HG03280 (cell line): ENCODE measurements around the gene ARID1A.
"Not testable (repeated sequence)": the region's sequence is repeated elsewhere in the genome, so short reads cannot be mapped to it uniquely, and the experiment has no call there.

Experiments used
- ATAC-seq: cut with Tn5 transposase; IDR thresholded peaks from one replicate; pipeline ENCODE4 v1.9.1; 2021; ENCODE audit warnings: mild to moderate bottlenecking, moderate library complexity; ENCODE audit not compliant: unreplicated experiment

ARID1A gene

GRCh38 chr1:26697978-26698849, 2.4 kb downstream of the ARID1A start:
- no peak for ATAC-seq

GRCh38 chr1:26700711-26701110, 4.9 kb downstream of the ARID1A start:
- ATAC-seq, result no peak

GRCh38 chr1:26701266-26701994, 5.6 kb downstream of the ARID1A start:
- no peak for ATAC-seq

GRCh38 chr1:26701995-26702679, 6.3 kb downstream of the ARID1A start:
- no peak for ATAC-seq

- ATAC-seq, result no peak
Measured at GRCh38 chr1:26702680-26703038, 6.8 kb downstream of the ARID1A start.

GRCh38 chr1:26703478-26703877, 7.7 kb downstream of the ARID1A start:
- no peak for ATAC-seq

GRCh38 chr1:26704629-26705028, 8.8 kb downstream of the ARID1A start:
- no peak for ATAC-seq

GRCh38 chr1:26705227-26705626, 9.4 kb downstream of the ARID1A start:
- ATAC-seq, result not testable (repeated sequence)

- ATAC-seq, result no peak
Measured at GRCh38 chr1:26705788-26706311, 10.0 kb downstream of the ARID1A start.

- no peak for ATAC-seq
Measured at GRCh38 chr1:26706315-26706714, 10.5 kb downstream of the ARID1A start.

- ATAC-seq, result no peak
Measured at GRCh38 chr1:26710811-26711210, 15.0 kb downstream of the ARID1A start.

- no peak for ATAC-seq
Measured at GRCh38 chr1:26711777-26712176, 16.0 kb downstream of the ARID1A start.

- no peak for ATAC-seq
Measured at GRCh38 chr1:26717017-26717491, 21.2 kb downstream of the ARID1A start.

- no peak for ATAC-seq
Measured at GRCh38 chr1:26719205-26719604, 23.4 kb downstream of the ARID1A start.

- no peak for ATAC-seq
Measured at GRCh38 chr1:26721669-26722355, 26.0 kb downstream of the ARID1A start.

GRCh38 chr1:26723013-26723991, 27.5 kb downstream of the ARID1A start:
- ATAC-seq, result no peak

GRCh38 chr1:26724118-26724517, 28.3 kb downstream of the ARID1A start:
- no peak for ATAC-seq

- no peak for ATAC-seq
Measured at GRCh38 chr1:26724926-26725325, 29.1 kb downstream of the ARID1A start.

GRCh38 chr1:26725904-26726303, 30.1 kb downstream of the ARID1A start:
- not testable (repeated sequence) for ATAC-seq
